SK-N-DZ (cell line): ENCODE measurements around the gene PADI4.

ENCODE experiments used
- DNase-seq: peaks from one replicate; pipeline ENCODE4 v3.0.0-alpha.2; 2015; ENCODE audit warnings: low spot score

The PADI4 gene

GRCh38 chr1:17281775-17282181 is 26.2 kb upstream of the PADI4 start:
- no peak for DNase-seq

- no peak for DNase-seq
Observed at GRCh38 chr1:17282836-17283235, 25.2 kb upstream of the PADI4 start.

GRCh38 chr1:17286646-17287045 is 21.4 kb upstream of the PADI4 start:
- DNase-seq, result no peak

- no peak for DNase-seq
Observed at GRCh38 chr1:17287130-17287776, 20.7 kb upstream of the PADI4 start.

- no peak for DNase-seq
Observed at GRCh38 chr1:17289721-17290120, 18.3 kb upstream of the PADI4 start.

- no peak for DNase-seq
Observed at GRCh38 chr1:17290553-17290952, 17.4 kb upstream of the PADI4 start.

- DNase-seq, result no peak
Observed at GRCh38 chr1:17292299-17293160, 15.5 kb upstream of the PADI4 start.

GRCh38 chr1:17293681-17294425 is 14.1 kb upstream of the PADI4 start:
- DNase-seq, result no peak

GRCh38 chr1:17295292-17295691 is 12.7 kb upstream of the PADI4 start:
- no peak for DNase-seq

- DNase-seq, result no peak
Observed at GRCh38 chr1:17296086-17296485, 11.9 kb upstream of the PADI4 start.

GRCh38 chr1:17297991-17298390 is 10.0 kb upstream of the PADI4 start:
- no peak for DNase-seq

- DNase-seq, result no peak
Observed at GRCh38 chr1:17301767-17302166, 6.2 kb upstream of the PADI4 start.

- no peak for DNase-seq
Observed at GRCh38 chr1:17304151-17304825, 3.7 kb upstream of the PADI4 start.

GRCh38 chr1:17304826-17305175 is 3.2 kb upstream of the PADI4 start:
- no peak for DNase-seq

GRCh38 chr1:17305576-17306095 is 2.4 kb upstream of the PADI4 start:
- DNase-seq, result no peak

GRCh38 chr1:17306407-17306806 is 1.6 kb upstream of the PADI4 start:
- DNase-seq, result no peak

- DNase-seq, result no peak
Observed at GRCh38 chr1:17306921-17307320, 1.1 kb upstream of the PADI4 start.

GRCh38 chr1:17307329-17307728 is 668 bp upstream of the PADI4 start:
- DNase-seq, result no peak

- no peak for DNase-seq
Observed at GRCh38 chr1:17308593-17308992, 596 bp downstream of the PADI4 start.

GRCh38 chr1:17309426-17310067 is 1.6 kb downstream of the PADI4 start:
- DNase-seq, result no peak

GRCh38 chr1:17310068-17310640 is 2.2 kb downstream of the PADI4 start:
- DNase-seq, result no peak
